Activated gamma-delta T cell treated with anti-CD3 and anti-CD28 coated beads, Interleukin-2, amount 50 U/mL, for 16 hours (primary cell): Measurements from ENCODE around the gene MAML2.

Experiments
- DNase-seq: peaks from one replicate; pipeline ENCODE4 v3.0.0-alpha.2; 2020; ENCODE audit warnings: low read depth

MAML2 gene

GRCh38 chr11:96067160-96067559 is 275.8 kb downstream of the MAML2 start:
- no peak for DNase-seq

GRCh38 chr11:96065379-96065778 is 277.6 kb downstream of the MAML2 start:
- DNase-seq = no peak

GRCh38 chr11:96063886-96064285 is 279.1 kb downstream of the MAML2 start:
- no peak for DNase-seq

GRCh38 chr11:96063053-96063452 is 279.9 kb downstream of the MAML2 start:
- no peak for DNase-seq

DNA sequence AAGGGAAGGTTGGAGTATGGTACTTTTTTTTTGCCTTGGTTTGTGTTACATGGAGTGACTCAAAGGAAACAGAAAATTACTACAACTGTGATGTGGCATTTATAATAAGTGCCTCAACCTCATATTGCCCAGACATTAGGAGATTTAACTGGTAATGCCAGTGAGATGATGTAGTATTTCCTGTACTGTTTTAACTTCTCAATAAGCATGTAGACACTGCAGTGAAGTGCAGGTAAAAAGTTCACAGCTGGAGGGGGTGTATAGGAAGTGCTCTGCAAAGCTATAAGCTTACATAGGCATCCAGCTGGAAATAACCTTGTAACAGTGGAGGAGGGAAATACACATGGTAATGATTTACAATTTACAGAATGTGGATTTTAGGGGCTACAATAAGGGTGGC is 280.9 kb downstream of the MAML2 start:
- peak; percentile 5 for DNase-seq

GRCh38 chr11:96061730-96062129 is 281.3 kb downstream of the MAML2 start:
- DNase-seq = no peak

DNA sequence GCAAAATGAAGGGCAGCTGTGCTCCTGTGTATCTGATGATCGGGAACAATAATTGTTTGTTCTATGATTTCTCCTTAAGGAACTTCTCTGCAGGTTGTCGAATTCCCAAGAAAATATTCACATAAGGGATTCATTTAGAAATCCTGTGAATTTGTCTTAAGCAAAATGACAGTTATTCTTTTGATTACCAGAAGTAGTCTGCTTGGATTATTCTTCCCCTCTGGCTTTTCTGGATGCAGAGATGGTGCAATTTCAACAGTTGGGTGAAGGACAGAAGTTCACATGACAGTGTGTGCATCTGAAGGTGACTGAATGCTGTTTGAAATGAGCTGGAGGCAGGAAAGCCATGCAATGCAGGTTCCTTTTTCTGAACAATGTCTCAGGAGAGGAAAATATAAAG is 281.9 kb downstream of the MAML2 start:
- DNase-seq = no peak

GRCh38 chr11:96057502-96057901 is 285.5 kb downstream of the MAML2 start:
- no peak for DNase-seq

GRCh38 chr11:96056576-96056975 is 286.4 kb downstream of the MAML2 start:
- DNase-seq = no peak

DNA sequence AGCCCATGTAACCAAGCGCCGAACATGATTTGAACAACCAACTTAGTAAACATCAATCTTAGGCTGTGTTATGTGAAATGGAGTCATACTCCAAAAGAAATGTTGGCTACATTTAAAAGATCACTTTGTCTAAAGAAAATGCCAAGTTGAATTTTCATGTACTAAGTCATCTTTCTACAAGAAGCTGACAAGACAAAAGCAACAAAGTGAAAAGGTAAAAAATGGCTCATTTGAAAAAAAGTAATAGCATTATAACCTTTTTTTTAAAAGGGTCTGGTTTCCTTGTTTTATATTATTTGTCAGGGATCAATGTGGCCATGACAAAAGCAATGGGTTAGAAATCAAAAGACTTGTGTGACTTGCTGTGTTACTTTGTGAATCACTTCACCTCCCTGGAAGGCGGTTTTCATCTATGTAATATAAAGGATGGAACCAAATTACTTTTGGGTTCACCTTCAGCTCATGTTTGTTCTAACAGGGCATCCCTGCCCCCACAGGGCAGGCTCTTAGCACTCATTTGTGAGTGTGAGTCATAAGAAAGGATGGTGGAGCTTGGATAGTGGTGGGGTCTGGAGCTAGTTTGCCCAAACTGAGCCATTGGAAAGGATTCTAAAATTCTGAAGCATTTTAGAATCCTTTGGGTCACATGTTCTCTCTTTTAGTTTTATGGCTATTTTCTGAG is 287.1 kb downstream of the MAML2 start:
- DNase-seq = no peak

GRCh38 chr11:96054870-96055705 is 287.9 kb downstream of the MAML2 start:
- no peak for DNase-seq

DNA sequence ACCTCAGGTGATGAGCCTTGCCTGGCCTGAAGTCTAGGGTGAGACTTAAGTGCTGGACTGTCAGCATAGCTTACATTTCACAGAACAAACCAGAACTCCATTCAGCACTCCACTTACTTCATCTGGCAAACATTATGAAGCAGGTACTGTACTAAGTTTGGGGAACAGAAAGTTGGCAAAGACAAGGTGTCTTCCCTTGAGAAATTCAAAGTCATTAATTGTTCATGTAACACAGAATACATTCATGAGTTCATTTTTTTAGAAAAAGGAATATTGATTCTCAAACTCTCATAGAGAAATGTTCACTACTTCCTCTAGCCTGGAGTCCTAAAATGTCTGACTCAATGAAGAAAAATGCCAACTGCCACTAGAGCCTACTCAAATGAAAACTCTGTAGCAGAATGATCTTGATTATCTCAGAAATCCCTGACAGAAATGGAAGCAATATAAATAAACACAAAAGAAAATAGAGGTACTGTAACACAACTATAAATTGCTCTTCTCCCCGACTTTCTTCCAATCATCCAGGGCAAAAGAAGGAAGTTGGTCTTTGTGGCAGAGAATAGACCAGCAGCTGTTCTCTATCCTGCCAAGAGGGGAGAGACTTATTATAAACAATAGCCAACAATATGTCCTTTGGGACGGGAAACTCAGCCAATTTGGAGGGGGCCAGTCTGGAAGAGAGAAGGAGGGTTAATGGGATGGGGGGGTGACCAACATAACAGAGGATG is 289.9 kb downstream of the MAML2 start:
- DNase-seq = no peak

DNA sequence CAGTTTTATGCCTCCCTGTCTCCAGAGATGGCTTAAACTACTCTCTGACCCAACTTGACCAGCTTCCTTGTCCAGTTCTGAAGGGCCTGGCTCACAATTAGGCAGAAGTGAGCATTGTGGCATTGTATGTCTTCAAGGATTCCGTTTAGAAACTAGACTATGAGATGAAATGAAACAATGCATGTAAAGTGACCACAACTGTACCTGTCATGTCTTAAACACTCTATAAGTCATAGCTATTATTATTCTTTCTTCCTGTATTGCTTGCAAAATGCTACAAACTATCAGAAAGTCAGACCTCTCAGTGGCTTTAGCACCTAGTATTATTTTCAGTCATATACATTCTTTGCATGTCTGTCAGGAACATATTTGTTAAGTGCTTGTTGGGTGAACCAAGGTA is 291.2 kb downstream of the MAML2 start:
- DNase-seq = no peak

GRCh38 chr11:96050435-96051182 is 292.4 kb downstream of the MAML2 start:
- DNase-seq = no peak

DNA sequence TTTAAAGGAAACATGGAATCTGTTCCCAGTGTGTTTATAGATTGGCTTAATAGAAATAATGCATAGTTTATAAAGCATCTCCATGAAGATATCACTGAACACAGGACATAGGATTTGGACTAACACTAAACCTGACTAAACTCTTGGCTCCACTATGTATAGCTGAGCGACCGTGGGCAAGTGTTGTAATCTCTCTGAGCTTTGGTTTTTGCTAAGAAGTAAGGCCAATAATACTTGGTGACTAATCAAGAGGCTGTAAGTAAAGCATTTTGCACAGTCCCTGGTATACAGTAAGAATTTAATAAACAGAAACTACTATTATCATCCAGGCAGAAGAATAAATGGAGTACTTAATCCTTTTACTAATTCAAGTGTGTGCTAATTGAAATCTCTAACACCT is 293.6 kb downstream of the MAML2 start:
- no peak for DNase-seq

DNA sequence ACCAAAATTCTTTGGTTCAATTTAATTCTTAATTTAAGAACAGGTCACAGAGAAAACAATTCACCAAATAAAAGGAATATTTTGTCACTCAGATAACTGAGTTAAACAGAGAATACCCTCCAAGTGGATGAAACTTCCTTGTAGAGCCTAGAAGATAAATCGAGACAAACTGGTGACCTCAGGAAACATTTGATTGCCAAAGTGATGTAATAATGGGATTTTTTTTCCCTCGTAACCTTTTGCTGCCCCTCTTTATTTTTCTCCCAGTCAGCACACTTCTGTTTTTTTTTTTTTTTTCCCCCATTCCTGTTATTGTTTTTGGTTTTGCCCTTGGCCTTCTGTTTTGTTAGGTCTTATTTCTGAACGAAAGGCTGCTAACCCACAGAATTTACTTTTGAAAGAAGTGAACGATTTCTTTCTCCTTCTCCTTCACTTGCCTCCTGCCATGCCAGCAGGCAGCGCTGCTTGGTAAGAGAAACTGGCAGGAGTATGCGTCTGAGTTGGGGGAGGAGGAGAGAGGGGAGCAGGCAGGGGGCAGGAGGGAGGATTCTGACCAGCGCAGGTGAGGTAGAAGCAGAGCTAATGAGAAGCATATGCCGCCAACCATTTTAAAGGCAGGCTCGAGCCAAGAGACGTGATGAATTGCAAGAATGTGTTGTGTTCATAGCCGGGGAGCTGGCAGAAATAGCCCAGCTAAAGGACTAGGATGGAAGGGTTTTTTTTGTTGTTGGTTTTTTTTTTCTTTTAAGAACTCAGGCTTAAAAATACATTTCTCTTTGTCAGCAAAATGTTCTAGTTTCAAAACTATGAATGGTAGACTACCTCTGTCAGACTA is 297.2 kb downstream of the MAML2 start:
- DNase-seq = no peak

DNA sequence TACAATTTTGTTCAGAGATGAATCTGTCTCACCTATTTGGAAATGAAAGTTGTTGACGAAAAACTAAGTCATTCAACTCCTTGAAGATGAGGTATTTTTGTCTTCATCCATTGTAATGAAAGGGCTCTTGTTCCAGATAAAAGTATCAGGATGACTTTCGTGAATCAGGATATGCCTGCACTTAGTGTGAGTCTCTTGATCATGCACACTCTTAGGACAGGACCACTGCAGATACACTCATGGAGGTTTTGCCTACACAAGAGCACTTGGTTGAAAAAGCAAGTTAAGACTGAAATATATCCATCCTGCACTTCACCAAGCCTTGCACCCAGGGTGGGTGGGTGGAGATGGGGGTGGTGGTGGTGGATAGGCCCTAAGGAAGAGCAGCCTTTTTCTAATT is 298.2 kb downstream of the MAML2 start:
- no peak for DNase-seq

- no peak for DNase-seq
These were observed 298.7 kb downstream of the MAML2 start for GRCh38 chr11:96044311-96044710.

- no peak for DNase-seq
These were observed 299.7 kb downstream of the MAML2 start for GRCh38 chr11:96043291-96043690.

- DNase-seq = no peak
These were observed 304.9 kb downstream of the MAML2 start for GRCh38 chr11:96038046-96038445.

DNA sequence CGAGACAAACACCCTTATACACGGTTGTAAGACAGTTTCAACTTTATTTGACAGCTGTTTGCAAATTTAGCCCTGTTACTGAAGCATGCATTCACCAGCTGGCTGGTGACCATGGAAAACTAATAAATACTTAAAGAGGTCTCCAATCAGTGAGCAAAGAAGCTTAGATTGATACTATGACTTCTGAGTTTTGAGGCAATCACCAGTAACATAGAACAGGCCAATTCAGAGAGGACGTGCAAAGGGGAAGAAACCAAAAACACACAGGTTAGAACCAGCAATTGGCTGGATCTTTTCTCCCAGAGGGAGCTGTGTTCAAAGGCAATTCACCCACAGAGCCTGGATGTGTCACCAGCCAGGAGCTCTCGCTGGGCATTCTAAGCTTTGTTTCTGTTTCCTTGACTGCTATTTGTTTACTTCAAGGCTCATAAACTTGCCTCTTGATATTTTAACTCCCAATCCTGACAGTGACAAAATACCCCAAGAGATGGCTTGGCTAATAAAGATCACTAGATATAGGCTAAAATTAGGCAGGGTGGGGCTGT is 305.5 kb downstream of the MAML2 start:
- no peak for DNase-seq
